B cell (primary cell): ENCODE measurements around the gene TMOD1. TPM values are rescaled to one million over a fixed set of nuclear protein-coding genes. Genes with fewer than 3 reads are reported as not detected.

ENCODE experiments used
- ATAC-seq: fragments of 200-7000 bp; cut with Tn5 transposase; one replicate; pipeline ENCODE4 v1.10.0; 2021; ENCODE audit warnings: low read depth, mild to moderate bottlenecking, moderate number of reproducible peaks, moderate library complexity
- CTCF ChIA-PET: fragments of 350-600 bp; sonication (Branson Sonifier 250); formaldehyde crosslinking; loops from one replicate; lab custom pipeline; 2021; ENCODE audit warnings: antibody characterized with exemption, inconsistent platforms; lab: Charles Lee
- POLR2A ChIA-PET: fragments of 350-600 bp; sonication (Branson Sonifier 250); formaldehyde crosslinking; loops from one replicate; lab custom pipeline; 2021; ENCODE audit warnings: antibody characterized with exemption; lab: Charles Lee
- DNase-seq: peaks from one replicate; pipeline ENCODE4 v3.0.0; 2013
- H2AFZ ChIP-seq: 2 replicates; pipeline ENCODE4 v1.6.1; 2012; ENCODE audit warnings: mild to moderate bottlenecking, low read depth, low read length; ENCODE audit not compliant: insufficient read depth, poor library complexity, severe bottlenecking
- H3K27ac ChIP-seq, 2 donors: 1 replicate in 1 of 2; 2 replicates in 1 of 2; pipeline ENCODE4 v1.5.1; 2012 to 2013; ENCODE audit warnings: low read length in 2 of 2, mild to moderate bottlenecking in 2 of 2, moderate library complexity in 1 of 2
- H3K27me3 ChIP-seq, 4 experiments: fragments of 200-600 bp in 1 of 4; sonication (generic) in 1 of 4; replicated peaks in 1 of 4; 1 replicate in 2 of 4; 2 replicates in 2 of 4; pipeline versions ENCODE4 v1.6.1 to v1.7.0; 2013 to 2016; ENCODE audit warnings: low read length in 3 of 4, mild to moderate bottlenecking in 2 of 4, mixed read lengths in 1 of 4, moderate library complexity in 1 of 4; ENCODE audit not compliant: insufficient read depth in 4 of 4, control insufficient read depth in 3 of 4; ENCODE audit errors: control extremely low read depth in 1 of 4
- H3K36me3 ChIP-seq, 2 experiments: replicated peaks in 1 of 2; 1 replicate in 1 of 2; 2 replicates in 1 of 2; pipeline versions ENCODE4 v1.6.1 to v1.7.1; 2013; ENCODE audit warnings: low read length in 1 of 2; ENCODE audit not compliant: insufficient read depth in 2 of 2, control insufficient read depth in 1 of 2; ENCODE audit errors: control extremely low read depth in 1 of 2, extremely low read depth in 1 of 2
- H3K4me1 ChIP-seq, 2 donors: fragments of 200-600 bp in 1 of 2; sonication (generic) in 1 of 2; 1 replicate in 1 of 2; 2 replicates in 1 of 2; pipeline versions ENCODE4 v1.5.1 to v1.6.1; 2013 to 2017; ENCODE audit warnings: low read length in 2 of 2; ENCODE audit not compliant: control insufficient read depth in 2 of 2, insufficient read depth in 2 of 2
- H3K4me2 ChIP-seq: replicated peaks from 2 replicates; pipeline ENCODE3; 2012; ENCODE audit warnings: mild to moderate bottlenecking, low read depth, low read length; ENCODE audit not compliant: poor library complexity, severe bottlenecking
- H3K4me3 ChIP-seq, 5 experiments: fragments of 200-600 bp in 1 of 5; sonication (generic) in 1 of 5; 1 replicate in 3 of 5; 2 replicates in 2 of 5; pipeline versions ENCODE4 v1.5.1 to v1.7.0; 2011 to 2016; ENCODE audit warnings: low read length in 4 of 5, mild to moderate bottlenecking in 4 of 5, low read depth in 2 of 5, control low read depth in 1 of 5, moderate library complexity in 1 of 5; ENCODE audit not compliant: insufficient read depth in 1 of 5; ENCODE audit errors: control extremely low read depth in 1 of 5, extremely low read depth in 1 of 5
- H3K79me2 ChIP-seq: fragments of 200-600 bp; sonication (generic); one replicate; pipeline ENCODE4 v1.6.0; 2016; ENCODE audit warnings: low read length; ENCODE audit not compliant: control insufficient read depth, insufficient read depth
- H3K9ac ChIP-seq: fragments of 200-600 bp; sonication (generic); 2 replicates; pipeline ENCODE4 v1.6.1; 2017; ENCODE audit warnings: mild to moderate bottlenecking, low read length, moderate library complexity
- H3K9me3 ChIP-seq, 3 donors: one replicate each; pipeline versions ENCODE4 v1.6.1 to v1.7.1; 2013; ENCODE audit warnings: low read length in 2 of 3; ENCODE audit not compliant: control insufficient read depth in 2 of 3, insufficient read depth in 1 of 3; ENCODE audit errors: control extremely low read depth in 1 of 3
- H4K20me1 ChIP-seq: 2 replicates; pipeline ENCODE4 v1.6.0; 2012; ENCODE audit warnings: mild to moderate bottlenecking, low read length; ENCODE audit not compliant: insufficient read depth, control insufficient read depth, poor library complexity, severe bottlenecking
- H3K27ac Mint-ChIP-seq: one replicate; pipeline ENCODE4 v1.8.0; 2021; ENCODE audit warnings: mixed read lengths
- H3K27me3 Mint-ChIP-seq: one replicate; pipeline ENCODE4 v1.8.0; 2021; ENCODE audit warnings: mixed read lengths
- H3K4me1 Mint-ChIP-seq: one replicate; pipeline ENCODE4 v1.8.0; 2021; ENCODE audit warnings: mixed read lengths
- H3K4me3 Mint-ChIP-seq: one replicate; pipeline ENCODE4 v1.8.0; 2021; ENCODE audit warnings: mixed read lengths
- H3K9me3 Mint-ChIP-seq: one replicate; pipeline ENCODE4 v1.8.0; 2022; ENCODE audit warnings: mixed read lengths; ENCODE audit not compliant: insufficient read depth
- EZH2 ChIP-seq: IDR thresholded peaks from 2 replicates; pipeline ENCODE4 v1.6.1; 2012; ENCODE audit warnings: borderline replicate concordance, low read depth, mild to moderate bottlenecking, moderate library complexity, low read length; ENCODE audit not compliant: insufficient read depth, poor library complexity, severe bottlenecking
- WGBS: methylation state at CpG from one replicate; pipeline ENCODE4 v1.1.5; 2013; ENCODE audit warnings: missing lambda C conversion rate; ENCODE audit not compliant: insufficient coverage; 5-methylcytosine and 5-hydroxymethylcytosine counted together
- intact Hi-C: fragments of 100-400 bp; cut with micrococcal nuclease; formaldehyde crosslinking; loops from one replicate; pipeline ENCODE4 v1.10.0; 2022
- polyA plus RNA-seq: library from polyadenylated mRNA; depleted of rRNA; stranded (reverse); fragments of >200 nt; gene quantifications from 2 replicates; pipeline ENCODE4 v1.2.3, GENCODE V29; 2012
- total RNA-seq, 2 donors: library from RNA; stranded (reverse); fragments of 120-200 nt in 1 of 2; gene quantifications; 1 replicate in 1 of 2; 2 replicates in 1 of 2; pipeline versions ENCODE4 v1.2.3 to v1.2.4, GENCODE V29; 2013 to 2022
- TF ChIP-seq, protein P1 (sequence below): fragments of 200-600 bp; IDR thresholded peaks from one replicate; pipeline ENCODE4 v1.8.0; 2022; ENCODE audit warnings: antibody characterized with exemption, mild to moderate bottlenecking

The TMOD1 gene
- total and polyA plus RNA-seq, 2 donors (not counting 1 experiment from before 2014, with no cell fraction given), result 0.30 to 2.5 TPM

DNA sequence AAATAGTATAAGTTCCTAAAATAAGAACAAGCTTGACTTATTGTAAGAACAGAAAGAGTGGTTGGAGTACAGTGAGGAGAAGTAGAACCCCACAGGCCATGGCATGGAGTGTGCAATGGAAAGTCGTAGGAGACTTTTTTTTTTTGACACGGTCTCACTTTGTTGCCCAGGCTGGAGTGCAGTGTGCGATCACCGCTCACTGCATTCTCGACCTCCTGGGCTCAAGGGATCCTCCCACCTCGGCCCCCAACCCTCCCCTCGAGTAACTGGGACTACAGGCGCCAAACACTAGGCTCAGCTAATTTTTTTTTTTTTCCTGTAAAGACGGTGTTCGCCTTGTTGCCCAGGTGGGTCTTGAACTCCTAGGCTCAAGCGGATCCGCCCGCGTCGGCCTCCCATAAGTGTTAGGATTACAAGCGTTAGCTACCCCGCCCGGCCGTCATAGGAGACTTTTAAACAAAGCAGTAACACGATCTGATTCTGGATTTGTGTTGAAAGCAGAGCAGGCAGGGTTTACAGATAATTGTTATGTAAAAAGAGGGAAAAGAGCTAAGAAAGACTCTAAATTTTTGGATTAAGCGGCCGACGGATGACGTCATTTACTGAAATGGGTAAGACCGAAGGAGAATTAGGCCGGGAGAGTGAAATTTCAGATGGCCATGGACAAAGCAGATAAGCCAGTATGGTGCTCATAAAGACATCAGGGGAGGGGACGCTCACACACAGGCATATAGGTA lies 130.9 kb downstream of the TMOD1 start:
- H4K20me1 ChIP-seq, result peaks cover 9% of the 10 kb centered on the region
- DNase-seq, result no peak
- H3K27ac ChIP-seq, result peak overlapping the region; percentile 92 to 93
- no peaks in the 10 kb centered on the region for H3K27me3 ChIP-seq
- ChIA-PET CTCF (interaction anchor here (0.6 to 4.9 kb wide), 11 partner anchors 11 to 854 kb away, joined by 3 to 30 read pairs (median 4); partner anchors contain the start of genes TDRD7 and ZNF782), POLR2A (interaction anchor here (0.6 to 1.3 kb wide), 5 partner anchors 8 to 485 kb away, joined by 3 to 8 read pairs (median 3); partner anchors contain the start of gene TRMO)
- intact Hi-C loops, result loop anchor here (2.0 to 10.0 kb wide), 5 partner anchors 352 to 1755 kb away; partner anchors contain the start of genes ERCC6L2, NANS and ZNF367
- Mint-ChIP-seq H3K27me3 (no peaks in the 10 kb centered on the region), H3K9me3 (no peaks in the 10 kb centered on the region), H3K4me1 (peaks cover 52% of the 10 kb centered on the region), H3K4me3 (peak overlapping the region; percentile 97), H3K27ac (peak overlapping the region; percentile 98)
- H3K4me2 ChIP-seq, result peak overlapping the region; percentile 72
- peak overlapping the region; percentile 96 for H3K9ac ChIP-seq
- H3K4me3 ChIP-seq, result peak overlapping the region; percentile 90 to 99 (median 95)
- ATAC-seq, result no peak
- H3K9me3 ChIP-seq, result no peaks in the 10 kb centered on the region
- H3K36me3 ChIP-seq, result no peaks in the 10 kb centered on the region
- H3K79me2 ChIP-seq, result peaks cover 75% of the 10 kb centered on the region
- 3% methylated on average over 27 of the region's 27 CpGs for WGBS
- TF ChIP-seq, protein P1, sequence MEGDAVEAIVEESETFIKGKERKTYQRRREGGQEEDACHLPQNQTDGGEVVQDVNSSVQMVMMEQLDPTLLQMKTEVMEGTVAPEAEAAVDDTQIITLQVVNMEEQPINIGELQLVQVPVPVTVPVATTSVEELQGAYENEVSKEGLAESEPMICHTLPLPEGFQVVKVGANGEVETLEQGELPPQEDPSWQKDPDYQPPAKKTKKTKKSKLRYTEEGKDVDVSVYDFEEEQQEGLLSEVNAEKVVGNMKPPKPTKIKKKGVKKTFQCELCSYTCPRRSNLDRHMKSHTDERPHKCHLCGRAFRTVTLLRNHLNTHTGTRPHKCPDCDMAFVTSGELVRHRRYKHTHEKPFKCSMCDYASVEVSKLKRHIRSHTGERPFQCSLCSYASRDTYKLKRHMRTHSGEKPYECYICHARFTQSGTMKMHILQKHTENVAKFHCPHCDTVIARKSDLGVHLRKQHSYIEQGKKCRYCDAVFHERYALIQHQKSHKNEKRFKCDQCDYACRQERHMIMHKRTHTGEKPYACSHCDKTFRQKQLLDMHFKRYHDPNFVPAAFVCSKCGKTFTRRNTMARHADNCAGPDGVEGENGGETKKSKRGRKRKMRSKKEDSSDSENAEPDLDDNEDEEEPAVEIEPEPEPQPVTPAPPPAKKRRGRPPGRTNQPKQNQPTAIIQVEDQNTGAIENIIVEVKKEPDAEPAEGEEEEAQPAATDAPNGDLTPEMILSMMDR, result no peak
- TF ChIP-seq EZH2, result no peak
- H2AFZ ChIP-seq, result peak overlapping the region; percentile 94
- H3K4me1 ChIP-seq, result peaks cover 26 to 32% of the 10 kb centered on the region in 2 donors
